NCI-H2107 treated with DMSO at 0.1 percent for 48 hours (cell line): Measurements from ENCODE around the gene DCPS.
"Not testable (repeated sequence)": the region's sequence is repeated elsewhere in the genome, so short reads cannot be mapped to it uniquely, and the experiment has no call there.

Source experiments
- DNase-seq: peaks from one replicate; lab custom pipeline; 2025; ENCODE audit not compliant: unreplicated experiment; lab: John Stamatoyannopoulos, UW

The DCPS gene

DNA sequence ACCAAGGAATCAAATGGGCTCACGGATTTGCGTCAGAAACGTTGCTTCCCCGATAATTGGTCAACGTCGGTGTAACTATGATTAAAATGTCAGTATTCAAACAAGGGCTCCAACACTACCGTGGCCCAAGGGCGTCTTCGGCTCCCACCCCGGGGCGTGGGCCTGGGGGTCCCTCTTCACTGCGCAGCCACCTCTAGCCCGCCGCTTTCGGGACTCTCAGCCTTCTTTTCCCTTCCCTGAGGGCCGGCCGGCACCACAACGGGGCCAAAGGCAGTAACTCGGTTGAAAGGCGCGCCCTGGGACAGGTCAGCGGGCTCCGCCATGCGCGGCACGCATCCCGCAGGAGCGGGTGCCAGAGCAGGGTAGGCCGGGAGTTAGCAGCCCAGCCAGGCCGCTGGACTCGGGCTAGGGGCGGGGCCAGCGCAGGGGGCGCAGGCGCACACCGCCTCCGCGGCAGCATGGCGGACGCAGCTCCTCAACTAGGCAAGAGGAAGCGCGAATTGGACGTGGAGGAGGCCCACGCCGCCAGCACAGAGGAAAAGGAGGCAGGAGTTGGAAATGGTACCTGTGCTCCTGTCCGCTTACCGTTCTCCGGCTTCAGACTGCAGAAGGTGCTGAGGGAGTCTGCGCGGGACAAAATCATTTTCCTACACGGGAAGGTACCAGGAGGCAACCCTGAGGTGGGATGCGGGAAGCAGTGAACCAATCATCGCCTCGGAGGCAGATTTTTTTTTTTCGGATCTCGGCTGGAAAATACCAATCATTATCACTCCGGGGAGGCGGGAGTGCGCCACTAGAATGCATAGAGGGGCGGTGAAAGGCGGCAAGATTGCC lies at the start of gene DCPS:
TSS of gene DCPS (plus strand) at position 438 of the 834 bp plus-strand sequence. CDS start at position 459, 21 bp downstream.
- peak; percentile 54 for DNase-seq

DNA sequence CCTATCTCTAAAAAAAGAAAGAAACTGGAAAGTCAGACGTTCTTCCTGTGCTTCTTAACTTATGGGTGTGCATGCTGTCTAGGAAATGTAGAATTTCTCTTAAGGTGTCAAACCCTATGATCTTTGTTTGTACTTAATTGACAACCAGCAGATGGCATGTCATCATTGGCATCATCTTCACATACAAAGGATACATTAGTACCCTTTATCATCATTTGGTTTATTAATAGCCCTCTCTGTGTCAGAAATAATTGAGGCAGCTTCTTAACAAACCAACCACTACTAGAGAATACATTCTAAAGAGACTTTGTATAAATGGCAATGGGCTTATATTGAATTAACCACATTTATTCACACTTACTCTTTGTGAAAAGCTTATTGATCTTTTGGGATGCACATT lies 49.0 kb upstream of the DCPS start:
- no peak for DNase-seq

DNA sequence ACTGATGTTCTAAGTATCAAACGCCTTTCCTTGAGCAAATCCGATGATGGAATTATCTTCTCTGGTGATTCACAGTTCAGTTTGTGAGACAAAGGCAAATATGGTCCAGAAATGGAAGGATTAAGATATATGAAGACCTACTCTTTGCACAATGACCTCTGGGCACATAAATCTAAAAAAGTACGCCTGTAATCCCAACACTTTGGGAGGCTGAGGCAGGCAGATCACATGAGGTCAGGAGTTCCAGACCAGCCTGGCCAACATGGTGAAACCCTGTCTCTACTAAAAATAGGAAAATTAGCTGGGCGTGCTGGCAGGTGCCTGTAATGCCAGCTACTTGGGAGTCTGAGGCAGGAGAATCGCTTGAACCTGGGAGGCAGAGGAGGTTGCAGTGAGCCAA lies 48.4 kb upstream of the DCPS start:
- not testable (repeated sequence) for DNase-seq

GRCh38 chr11:126256216-126256615 lies 47.6 kb upstream of the DCPS start:
- no peak for DNase-seq

DNA sequence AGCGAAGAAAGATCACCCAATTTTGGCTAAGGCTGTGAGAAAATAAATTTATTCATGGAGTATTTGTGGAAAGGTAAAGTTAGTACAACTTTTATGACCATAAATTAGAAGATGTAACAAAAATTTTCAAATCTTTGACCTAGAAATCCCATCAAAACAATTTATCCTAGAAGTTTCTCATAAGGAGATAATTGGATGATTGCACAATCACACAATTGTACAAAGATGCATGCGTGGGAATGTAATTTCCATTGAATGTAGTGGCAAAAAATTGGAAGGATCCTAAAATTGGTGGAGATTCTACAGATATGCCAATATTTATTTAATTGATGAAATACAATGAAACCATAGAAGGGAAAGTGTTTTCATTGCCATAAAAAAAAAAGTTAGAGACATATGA lies 46.7 kb upstream of the DCPS start:
- no peak for DNase-seq

GRCh38 chr11:126257764-126258163 lies 46.1 kb upstream of the DCPS start:
- DNase-seq: no peak

- no peak for DNase-seq
Measured at GRCh38 chr11:126262216-126262615, 41.6 kb upstream of the DCPS start.

DNA sequence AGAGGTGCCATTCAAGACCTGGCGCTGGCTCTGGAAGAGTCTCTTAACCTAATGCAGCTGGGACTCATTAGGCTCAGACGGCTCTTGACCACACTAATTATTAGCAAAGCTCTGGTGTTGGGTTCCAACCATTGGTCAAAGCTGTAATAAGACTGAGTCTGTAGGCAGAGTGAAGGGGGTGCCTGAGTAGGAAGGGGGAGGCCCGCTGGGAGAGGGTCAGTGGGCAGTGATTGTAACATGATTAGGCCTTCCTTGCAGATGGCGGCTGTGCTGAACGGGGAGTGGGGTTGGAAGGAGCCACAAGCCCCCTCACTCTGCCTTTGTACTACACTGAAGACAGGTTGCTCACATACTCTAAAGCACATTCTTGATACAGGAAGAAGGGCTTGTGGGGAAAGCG lies 40.4 kb upstream of the DCPS start:
- no peak for DNase-seq

DNA sequence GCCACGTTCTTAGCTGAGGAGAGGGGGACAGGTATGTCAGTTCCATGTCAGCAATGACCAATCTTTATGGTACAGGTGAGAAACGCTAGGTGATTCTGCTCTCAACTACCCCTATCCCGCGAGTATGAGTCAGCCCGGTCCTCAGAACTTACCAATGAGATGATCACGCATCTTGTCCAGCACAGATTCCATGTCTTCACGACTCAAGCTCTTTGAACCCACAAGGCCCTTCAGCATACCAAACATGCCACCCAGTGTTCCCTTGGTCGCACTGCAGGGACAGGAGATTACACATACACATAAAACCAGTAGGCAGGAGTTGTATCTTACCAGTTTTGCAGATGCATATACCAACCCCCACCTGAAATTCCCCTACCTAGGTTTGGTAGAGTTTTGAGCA lies 38.0 kb upstream of the DCPS start:
- no peak for DNase-seq

DNA sequence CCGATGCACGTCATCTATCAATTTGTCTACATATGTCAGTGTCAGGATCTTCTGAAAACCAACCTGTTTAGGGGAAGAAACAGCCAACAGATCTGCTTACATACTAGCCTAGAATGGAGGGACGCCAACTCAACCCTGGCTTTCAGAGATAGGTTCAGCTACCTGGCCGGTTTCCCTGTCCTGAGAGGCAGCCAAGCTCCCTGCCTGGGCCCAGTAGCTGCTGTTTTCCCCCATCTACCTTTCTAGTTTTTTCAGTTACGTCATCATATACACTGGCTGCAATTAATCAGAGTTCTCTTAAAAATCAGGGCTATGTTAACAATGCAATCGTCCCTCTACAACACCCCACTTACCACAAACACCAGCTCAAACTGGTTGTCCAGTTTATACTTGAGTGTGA lies 36.2 kb upstream of the DCPS start:
- DNase-seq: no peak

- DNase-seq: no peak
Measured at GRCh38 chr11:126268361-126268707, 35.5 kb upstream of the DCPS start.

DNA sequence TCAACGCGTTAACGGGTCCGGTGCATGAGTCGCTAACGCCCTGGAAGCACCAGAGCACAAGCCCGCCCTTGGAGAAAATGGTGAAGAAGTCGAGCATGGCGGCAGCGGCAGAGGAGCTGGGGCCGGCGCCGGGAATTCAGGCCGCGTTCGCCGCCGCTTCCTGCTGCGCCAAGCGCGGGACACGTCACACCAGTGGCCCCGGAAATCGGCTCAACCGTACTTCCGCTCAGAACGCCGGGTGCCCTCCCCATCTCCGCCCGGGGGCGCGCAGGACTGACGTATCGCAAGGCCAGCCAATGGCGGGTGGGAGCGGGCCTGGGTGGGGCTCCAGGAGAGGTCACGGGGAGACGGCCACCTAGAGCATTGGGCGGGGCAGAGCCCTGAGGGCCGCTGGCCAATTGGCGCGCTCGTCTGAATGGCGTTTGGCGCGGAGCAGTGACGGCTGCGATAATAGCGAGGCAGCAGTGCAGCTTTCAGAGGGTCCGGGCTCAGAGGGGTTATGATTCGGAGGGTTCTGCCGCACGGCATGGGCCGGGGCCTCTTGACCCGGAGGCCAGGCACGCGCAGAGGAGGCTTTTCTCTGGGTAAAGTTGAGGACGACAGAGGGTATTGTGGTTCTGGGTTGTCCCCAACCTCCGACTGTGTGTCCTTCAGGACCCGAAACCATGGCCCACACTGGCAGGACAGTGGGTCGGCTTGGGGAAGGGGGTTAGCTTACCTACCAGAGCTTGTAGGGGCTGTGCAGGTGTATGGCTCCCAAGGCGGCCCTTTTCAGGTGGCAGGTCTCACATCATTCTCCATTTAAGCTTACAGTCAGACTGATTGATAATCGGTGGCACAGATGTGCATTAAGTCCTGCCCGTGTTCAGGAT lies 34.9 kb upstream of the DCPS start, which contains the start of the genes FOXRED1 and SRPRA:
TSS of gene FOXRED1 (plus strand) at position 447 of the 872 bp plus-strand sequence. CDS start at position 500, 53 bp downstream.
TSS of gene SRPRA (minus strand) at position 188 of the 872 bp plus-strand sequence. CDS start at position 97, 91 bp downstream.
- DNase-seq: peak; percentile 84

GRCh38 chr11:126277322-126277721 lies 26.5 kb upstream of the DCPS start:
- no peak for DNase-seq

GRCh38 chr11:126277780-126278179 lies 26.1 kb upstream of the DCPS start:
- no peak for DNase-seq

DNA sequence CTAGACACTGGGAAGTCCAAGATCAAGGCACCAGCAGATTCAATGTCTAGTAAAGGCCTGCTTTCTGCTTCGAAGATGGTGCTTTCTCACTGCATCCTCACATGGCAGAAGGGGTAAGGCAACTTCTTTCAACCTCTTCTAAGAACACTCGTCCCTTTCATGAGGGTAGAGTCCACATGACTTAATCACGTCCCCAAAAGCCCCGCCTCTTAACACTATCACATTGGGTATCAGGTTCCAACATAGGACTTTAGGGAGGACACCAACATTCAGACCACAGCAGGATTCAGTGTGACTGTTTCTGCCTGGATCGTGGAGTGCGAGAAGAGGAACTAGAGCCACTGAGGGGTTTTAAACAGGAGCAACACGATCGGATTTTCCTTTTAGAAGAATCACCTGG lies 24.7 kb upstream of the DCPS start:
- no peak for DNase-seq

DNA sequence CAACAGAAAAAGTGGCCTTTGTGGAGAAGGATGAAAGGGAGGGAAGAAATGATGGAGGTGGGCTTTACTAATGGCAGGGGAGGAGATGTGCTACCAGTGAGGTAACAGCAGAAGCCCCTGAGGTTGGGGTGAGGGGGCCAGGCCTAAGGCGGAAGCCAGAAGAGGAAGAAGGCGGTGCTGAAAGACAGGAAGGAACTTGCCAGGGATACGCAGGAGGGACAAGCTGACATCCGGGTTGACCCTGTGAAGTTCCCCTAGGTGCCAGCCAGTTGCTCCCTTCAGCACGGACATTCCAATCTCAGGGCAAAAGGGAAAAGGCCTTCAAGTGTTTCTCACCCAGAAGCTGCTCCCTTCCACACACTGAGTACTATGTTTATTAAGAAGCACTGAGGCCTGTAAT lies 23.3 kb upstream of the DCPS start:
- DNase-seq: no peak

DNA sequence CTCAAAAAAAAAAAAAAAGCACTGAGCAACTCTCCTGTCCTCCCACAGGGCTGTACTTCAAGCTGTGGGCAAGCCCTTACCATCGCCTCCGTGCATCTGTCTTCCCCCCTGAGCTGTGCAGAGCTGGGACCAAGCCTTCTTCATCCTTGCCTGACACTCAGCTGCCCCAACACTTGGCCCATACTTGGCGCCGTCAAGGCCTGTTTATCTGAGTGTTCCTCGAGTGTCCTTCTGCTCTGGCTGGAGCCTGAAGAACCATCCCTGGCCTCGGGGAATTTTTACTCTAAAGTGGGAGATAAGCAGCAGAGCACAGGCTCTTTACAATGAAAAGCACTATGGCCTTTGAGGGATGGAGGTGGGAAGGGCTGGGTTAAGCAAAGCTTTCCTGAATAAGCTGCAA lies 22.6 kb upstream of the DCPS start:
- no peak for DNase-seq

GRCh38 chr11:126281666-126282175 lies 22.1 kb upstream of the DCPS start:
- no peak for DNase-seq

GRCh38 chr11:126282361-126282735 lies 21.5 kb upstream of the DCPS start:
- DNase-seq: no peak

DNA sequence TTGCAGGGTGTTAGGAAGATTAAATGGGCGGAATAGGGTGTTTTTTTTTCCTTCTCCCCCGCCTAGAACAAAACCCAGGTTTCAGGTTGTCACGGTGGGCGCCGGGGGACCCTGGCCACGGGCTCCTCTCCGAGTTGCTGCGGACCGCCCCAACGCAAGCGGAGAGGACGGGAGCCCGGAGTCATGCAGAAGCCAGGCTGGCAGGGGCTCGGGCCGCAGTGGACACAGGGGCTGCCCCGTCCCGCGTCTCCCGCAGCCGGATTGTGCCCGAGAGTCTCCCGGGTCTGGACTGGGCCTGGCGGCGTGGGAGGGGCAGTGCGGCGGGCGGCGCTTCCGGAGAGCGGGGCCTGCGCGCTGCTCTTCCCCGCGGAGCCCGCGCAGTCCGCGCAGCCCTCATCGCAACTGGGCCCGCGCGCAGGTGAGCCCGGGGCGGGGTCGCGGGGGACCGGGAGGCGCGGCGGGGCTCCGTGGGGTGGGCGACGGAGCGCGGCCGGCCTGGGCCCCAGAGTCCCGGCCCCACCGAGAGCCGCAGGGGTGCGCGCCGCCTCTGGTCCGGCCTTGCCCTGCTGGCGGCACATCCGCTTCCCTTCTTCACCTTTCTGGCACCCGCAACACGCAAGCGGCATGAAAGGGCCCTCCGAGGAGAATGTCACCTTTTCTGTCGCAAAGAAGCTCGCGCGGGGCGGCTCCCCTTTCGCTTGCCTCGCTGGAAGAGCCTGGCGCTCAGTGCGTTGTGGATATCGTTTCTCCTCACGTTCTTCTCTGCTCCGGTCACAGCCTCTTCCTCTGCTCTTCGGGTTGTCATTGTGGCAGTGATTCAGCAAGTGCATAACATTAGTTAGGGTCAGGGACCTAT lies 20.9 kb upstream of the DCPS start, which contains the start of gene TIRAP:
TSS of gene TIRAP (plus strand) at position 358 of the 856 bp plus-strand sequence. CDS start 7,802 bp downstream, outside the sequence.
- peak; percentile 19 for DNase-seq

DNA sequence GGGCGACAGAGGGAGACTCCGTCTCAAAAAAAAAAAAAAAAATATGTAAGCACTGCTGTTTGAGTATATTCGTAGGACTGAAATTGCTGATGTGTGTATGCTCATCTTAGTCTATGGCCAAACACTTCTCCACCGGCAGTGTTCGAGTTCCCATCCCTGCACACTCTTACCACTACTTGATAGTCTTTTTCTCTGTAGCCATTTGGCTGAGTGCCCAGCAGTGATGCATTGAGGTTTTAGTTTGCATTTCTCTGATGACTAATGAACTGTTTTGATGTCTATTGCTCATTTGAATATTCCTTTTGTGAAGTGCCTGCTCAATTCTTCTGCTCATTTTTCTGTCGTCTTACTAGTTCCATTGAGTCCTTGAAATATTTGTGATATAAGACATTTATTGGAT lies 19.0 kb upstream of the DCPS start:
- DNase-seq: peak; percentile 41
